DOHH2 (cell line): ENCODE data around the gene ACACB.

Experiments used
- EZH2phosphoT487 ChIP-seq: fragments of 200-600 bp; sonication (generic); IDR thresholded peaks from 2 replicates; pipeline ENCODE4 v1.6.1; 2017; ENCODE audit warnings: borderline replicate concordance, mild to moderate bottlenecking, antibody characterized with exemption, low read length, moderate library complexity, mixed read lengths
- TF ChIP-seq, protein P1 (sequence below): fragments of 200-600 bp; sonication (generic); IDR thresholded peaks from one replicate; pipeline ENCODE4 v1.5.1; 2014; ENCODE audit warnings: antibody characterized with exemption, mild to moderate bottlenecking, low read depth, low read length; ENCODE audit not compliant: poor library complexity, severe bottlenecking

DNA sequence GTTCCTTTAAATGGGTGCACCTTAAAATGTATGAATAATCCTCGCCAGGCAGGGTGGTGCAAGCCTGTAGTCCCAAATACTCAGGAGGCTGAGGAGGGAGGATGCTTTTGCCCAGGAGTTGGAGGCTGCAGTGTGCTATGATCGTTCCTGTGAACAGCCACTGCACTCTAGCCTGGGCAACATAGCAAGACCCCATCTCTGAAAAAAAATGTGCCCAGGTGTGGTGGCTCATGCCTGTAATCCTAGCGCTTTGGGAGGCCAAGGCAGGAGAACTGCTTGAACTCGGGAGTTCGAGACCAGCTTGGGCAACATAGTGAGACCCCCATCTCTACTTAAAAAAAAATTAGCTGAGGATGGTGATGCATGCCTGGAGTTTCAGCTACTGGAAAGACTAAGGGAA, 39.6 kb downstream of the ACACB start:
- TF ChIP-seq, protein P1, sequence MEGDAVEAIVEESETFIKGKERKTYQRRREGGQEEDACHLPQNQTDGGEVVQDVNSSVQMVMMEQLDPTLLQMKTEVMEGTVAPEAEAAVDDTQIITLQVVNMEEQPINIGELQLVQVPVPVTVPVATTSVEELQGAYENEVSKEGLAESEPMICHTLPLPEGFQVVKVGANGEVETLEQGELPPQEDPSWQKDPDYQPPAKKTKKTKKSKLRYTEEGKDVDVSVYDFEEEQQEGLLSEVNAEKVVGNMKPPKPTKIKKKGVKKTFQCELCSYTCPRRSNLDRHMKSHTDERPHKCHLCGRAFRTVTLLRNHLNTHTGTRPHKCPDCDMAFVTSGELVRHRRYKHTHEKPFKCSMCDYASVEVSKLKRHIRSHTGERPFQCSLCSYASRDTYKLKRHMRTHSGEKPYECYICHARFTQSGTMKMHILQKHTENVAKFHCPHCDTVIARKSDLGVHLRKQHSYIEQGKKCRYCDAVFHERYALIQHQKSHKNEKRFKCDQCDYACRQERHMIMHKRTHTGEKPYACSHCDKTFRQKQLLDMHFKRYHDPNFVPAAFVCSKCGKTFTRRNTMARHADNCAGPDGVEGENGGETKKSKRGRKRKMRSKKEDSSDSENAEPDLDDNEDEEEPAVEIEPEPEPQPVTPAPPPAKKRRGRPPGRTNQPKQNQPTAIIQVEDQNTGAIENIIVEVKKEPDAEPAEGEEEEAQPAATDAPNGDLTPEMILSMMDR, result no peak
- TF ChIP-seq EZH2phosphoT487, result no peak
